Activated T-helper 1 cell treated with anti-CD3 and anti-CD28 coated beads, Interleukin-2, amount 50 U/mL, for 16 hours (primary cell): ENCODE measurements around the gene TRPC6.

Experiments used
- DNase-seq, 2 donors: peaks; one replicate each; pipeline ENCODE4 v3.0.0-alpha.2; 2020; ENCODE audit warnings: low read depth in 1 of 2, low spot score in 1 of 2

Gene TRPC6

DNA sequence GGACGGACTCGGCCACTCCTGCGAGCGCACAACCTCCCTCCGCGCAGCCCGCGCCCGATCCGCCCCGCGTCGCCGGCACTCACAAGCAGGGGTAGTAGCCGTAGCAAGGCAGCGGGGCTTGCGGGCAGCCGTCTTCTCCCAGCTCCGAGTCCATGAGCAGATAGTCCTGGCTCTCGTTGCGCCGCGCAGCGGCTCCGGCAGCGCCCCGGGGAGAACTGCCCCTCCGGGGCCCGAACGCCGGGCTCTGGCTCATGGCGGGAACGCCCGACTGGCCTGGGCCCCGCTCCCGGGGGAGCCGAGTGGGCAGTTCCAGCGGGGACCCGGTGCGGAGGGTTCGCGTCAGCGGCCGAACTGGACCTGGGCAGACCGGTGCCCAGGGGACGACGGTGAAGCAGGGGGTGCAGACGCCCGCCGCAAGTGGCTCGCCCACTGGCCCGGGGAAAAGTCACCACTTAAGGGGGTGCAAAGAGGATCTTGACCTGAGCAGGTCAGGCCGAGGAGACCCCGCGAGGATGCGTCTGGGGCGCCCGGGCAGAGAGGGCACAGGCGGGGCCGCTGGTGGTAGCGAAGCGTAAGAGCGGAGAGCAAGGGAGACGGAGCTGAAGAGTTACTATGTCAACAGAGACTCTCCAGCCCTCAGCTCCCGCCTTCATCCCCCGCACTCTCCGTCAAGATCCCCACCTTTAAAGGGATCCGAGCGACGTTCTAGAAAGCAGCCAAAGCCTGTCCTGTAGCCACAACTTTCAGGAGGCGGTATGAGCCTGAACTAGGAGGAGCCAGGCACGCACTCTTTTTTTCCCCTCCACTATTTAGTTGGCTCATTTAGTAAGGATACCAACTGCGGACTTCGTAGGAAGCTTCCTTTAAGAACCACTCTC is at the start of gene TRPC6:
Gene TRPC6, minus strand, starts transcription at position 757 of the 878 bp plus-strand sequence. Its CDS starts 504 bp downstream, at position 253.
- no peak for DNase-seq

- no peak for DNase-seq
Measured at GRCh38 chr11:101620026-101620425, 36.2 kb upstream of the TRPC6 start.

DNA sequence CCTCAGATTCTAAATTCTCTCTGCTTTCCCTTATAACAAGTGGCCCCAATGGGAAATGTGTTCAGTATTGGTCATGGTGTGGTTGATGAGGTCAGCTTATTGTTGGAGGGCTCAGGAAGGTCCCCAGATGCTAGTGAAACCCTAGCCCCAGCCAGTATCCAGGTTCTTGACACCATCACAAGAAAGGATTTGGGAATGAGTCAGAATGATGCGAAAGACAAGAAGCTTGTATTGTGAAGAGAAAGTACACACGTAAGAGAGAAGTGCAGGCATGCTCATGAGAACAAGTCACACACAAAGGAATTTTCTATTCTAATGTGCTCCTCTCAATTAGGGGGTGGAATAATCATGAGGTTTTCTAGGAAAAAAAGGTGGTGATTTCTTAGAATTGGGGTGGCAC is 34.9 kb upstream of the TRPC6 start:
- no peak for DNase-seq

- no peak for DNase-seq
Measured at GRCh38 chr11:101617735-101618332, 34.0 kb upstream of the TRPC6 start.

GRCh38 chr11:101612481-101612880 is 28.7 kb upstream of the TRPC6 start:
- no peak for DNase-seq

GRCh38 chr11:101600924-101601323 is 17.1 kb upstream of the TRPC6 start:
- DNase-seq: no peak

DNA sequence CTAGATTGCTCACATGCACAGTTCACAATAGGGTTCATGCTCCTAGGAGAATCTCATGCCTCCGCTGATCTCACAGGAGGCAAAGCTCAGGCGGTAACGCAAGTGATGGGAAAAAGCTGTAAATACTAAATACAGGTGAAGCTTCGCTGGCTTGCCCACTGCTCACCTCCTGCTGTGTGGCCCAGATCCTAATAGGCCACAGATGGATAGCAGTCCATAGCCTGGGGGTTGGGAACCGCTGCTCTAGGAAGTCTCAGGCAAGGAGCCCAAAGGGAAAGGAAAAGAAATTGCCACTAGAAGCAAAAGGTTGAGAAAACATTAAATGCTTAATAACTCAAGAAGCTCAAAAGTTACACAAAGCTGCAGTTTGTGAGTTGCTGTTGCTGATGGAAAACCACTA is 3.2 kb upstream of the TRPC6 start:
- no peak for DNase-seq

- no peak for DNase-seq
Measured at GRCh38 chr11:101584655-101585054, 848 bp upstream of the TRPC6 start.

DNA sequence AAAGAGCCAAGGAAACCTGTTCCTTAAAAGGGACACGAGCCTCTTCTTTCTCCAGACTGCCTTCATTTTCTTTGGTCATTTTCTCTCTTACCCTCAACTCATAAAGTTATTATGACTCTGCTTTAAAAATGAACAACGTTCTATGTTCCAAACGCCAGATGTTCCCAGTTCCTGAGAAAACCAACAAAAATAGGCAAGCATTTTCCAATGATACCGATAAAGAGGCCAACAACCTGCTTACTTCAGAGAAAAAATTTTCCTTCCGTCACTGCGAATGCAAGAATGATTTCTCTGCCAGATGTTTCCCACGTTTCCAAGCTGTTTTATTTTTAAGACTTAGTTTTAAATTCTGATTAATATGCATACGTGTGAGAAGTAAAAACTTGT is 315 bp upstream of the TRPC6 start:
- no peak for DNase-seq

GRCh38 chr11:101582989-101583250 is 887 bp downstream of the TRPC6 start:
- DNase-seq: no peak

- DNase-seq: no peak
Measured at GRCh38 chr11:101582236-101582988, 1.4 kb downstream of the TRPC6 start.

GRCh38 chr11:101577461-101577860 is 6.3 kb downstream of the TRPC6 start:
- no peak for DNase-seq

- no peak for DNase-seq
Measured at GRCh38 chr11:101576456-101576855, 7.4 kb downstream of the TRPC6 start.

- DNase-seq: no peak
Measured at GRCh38 chr11:101574886-101575285, 8.9 kb downstream of the TRPC6 start.

DNA sequence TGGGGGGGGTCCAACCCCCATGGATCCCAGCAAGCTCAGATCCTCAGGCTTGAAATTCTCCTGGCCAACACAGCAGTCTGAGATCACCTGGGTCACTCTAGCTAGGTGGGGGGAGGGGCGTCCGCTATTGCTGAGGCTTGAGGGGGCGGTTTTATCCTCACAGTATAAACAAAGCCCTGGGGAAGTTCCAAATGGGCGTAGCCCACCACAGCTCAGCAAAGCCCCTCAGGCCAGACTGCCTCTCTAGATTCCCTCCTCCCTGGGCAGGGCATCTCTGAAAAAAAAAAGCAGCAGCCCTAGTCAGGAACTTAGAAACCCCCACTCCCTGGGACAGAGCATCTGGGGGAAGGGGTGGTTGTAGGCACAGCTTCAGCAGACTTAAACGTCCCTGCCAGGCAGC is 16.7 kb downstream of the TRPC6 start:
- no peak for DNase-seq

DNA sequence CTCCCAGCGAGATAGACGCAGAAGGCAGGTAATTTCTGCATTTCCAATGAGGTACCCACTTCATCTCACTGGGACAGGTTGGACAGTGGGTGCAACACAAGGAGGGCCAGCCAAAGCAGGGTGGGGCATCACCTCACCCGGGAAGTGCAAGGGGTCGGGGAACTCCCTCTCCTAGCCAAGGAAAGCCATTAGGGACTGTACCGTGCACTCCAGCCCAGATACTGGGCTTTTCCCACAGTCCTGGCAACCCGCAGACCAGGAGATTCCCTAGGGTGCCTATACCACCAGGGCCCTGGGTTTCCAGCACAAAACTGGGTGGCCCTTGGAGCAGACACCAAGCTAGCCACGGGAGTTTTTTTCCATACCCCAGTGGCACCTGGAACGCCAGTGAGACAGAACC is 17.2 kb downstream of the TRPC6 start:
- no peak for DNase-seq

DNA sequence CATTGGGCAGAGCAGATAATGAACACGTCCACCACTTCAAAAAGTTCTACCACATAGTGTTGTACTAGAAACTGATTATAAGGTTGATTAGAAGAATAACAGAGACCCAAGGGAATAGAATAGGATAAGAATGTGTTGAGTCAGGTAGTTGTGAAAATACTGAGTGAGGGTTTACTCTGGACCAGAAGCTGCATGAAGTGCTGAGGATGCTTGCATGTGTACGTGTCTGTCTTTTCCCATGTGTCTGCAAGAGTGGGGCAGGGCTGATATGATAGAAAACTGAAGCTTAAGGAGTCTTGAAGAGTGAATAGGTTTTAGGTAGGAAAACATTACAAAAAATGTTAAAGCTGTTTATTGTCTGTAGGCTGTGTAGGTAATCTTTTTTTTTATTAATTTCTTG is 20.6 kb downstream of the TRPC6 start:
- no peak for DNase-seq

DNA sequence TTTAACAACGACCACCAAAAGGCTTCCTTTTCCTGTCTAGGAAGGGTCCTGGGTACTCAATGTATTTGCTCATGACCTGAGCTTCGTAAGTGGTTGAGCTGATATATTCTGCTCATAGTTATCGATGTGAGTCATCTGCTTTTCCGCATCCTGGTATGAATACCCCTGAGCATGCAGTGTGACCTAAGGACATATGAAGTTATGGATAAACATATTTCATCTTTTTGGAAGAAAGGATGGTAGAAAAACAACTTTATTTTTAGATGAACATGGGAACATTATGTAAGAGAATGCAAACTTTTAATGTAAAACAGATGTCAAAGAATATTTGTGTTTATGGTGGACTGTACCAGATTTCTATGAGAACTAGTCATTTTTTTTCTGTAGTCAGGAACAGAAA is 28.4 kb downstream of the TRPC6 start:
- no peak for DNase-seq

GRCh38 chr11:101553891-101554292 is 29.9 kb downstream of the TRPC6 start:
- DNase-seq: no peak

DNA sequence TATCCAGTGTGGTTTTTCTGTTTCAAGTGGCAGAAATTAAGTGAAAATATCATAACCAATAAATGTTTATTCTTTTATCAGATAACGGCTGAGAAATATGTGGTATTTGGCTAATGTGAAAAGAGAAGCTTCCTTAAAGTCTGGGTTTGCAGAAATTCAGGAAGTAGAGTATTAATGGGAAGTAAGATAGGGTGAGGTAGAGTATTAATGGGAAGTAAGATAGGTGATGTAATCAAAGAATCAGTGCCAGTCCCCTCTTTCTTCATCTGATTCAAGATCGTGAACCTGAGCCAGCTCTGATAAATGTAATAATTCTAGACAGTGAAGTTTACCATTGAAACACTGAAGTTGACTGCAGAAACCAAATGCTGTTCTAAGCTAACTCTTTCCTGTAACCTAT is 30.9 kb downstream of the TRPC6 start:
- no peak for DNase-seq

DNA sequence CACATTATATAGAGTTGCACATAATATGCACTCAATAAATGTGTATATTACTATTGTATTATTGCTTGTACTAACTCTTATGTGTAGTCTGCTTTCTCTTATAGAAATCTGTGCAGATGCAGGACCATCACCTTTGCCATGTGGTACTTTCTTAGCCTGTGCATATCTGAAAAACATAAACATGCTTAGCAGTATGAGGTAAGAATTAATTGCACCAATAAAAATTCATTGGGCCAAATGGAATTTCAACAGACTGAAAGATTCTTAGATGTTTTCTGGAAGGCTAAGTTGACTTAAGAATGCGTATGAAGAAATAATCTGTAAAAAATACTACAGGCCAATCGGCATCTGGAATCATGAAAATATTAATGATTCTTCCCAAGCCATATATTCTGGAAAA is 55.3 kb downstream of the TRPC6 start:
- no peak for DNase-seq

GRCh38 chr11:101523634-101524260 is 60.1 kb downstream of the TRPC6 start:
- DNase-seq: no peak
